Brain microvascular endothelial cell (primary cell): Measurements from ENCODE around the gene ADRB2.

Experiments
- DNase-seq: peaks from one replicate; pipeline ENCODE4 v3.0.0-alpha.2; 2020
- H3K27ac ChIP-seq: fragments of 250-450 bp; sonication (Bioruptor Pico); 2 replicates; pipeline ENCODE4 v1.5.1; 2020; ENCODE audit warnings: mild to moderate bottlenecking, moderate library complexity
- H3K27me3 ChIP-seq: fragments of 250-450 bp; sonication (Bioruptor Pico); replicated peaks from 2 replicates; pipeline ENCODE4 v1.5.1; 2020; ENCODE audit warnings: mild to moderate bottlenecking
- H3K36me3 ChIP-seq: fragments of 250-450 bp; sonication (Bioruptor Pico); replicated peaks from 2 replicates; pipeline ENCODE4 v1.5.1; 2020; ENCODE audit warnings: mild to moderate bottlenecking
- H3K4me3 ChIP-seq: 2 replicates; pipeline ENCODE4 v1.5.1; 2011; ENCODE audit warnings: low read depth, mild to moderate bottlenecking, control low read depth, low read length, moderate library complexity
- in situ Hi-C: cut with HindIII; loops from 2 replicates; pipeline ENCODE4 v1.10.0; 2017; ENCODE audit warnings: low sequenced_read_pairs, low pct_ligation_motif_present
- TF ChIP-seq, protein P1 (sequence below): IDR thresholded peaks from 2 replicates; pipeline ENCODE4 v1.5.1; 2011; ENCODE audit warnings: low read depth, mild to moderate bottlenecking, moderate library complexity, low read length, control low read depth, inconsistent platforms; ENCODE audit errors: missing control alignments

Gene ADRB2

DNA sequence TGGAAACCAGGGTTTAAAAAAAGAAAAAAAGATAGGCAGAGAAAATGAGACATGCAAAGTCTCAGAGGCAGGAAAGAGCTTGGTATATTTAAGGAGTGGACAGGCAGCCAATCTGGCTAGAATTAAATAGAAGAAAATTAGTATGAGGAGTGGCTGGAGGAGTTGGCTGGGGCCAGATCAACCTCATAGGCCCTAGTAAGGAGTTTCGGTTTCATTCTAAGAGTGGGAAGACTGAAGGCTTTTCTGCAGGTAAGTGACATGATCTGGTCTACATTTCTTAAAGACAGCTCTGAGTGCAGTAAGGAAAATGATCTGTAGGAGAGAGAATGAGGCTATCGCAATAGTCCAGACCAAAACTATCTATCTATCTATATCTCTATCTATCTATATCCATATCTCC is 27.5 kb downstream of the ADRB2 start:
- H3K4me3 ChIP-seq, result no peak overlapping the region
- H3K36me3 ChIP-seq, result no peaks in the 10 kb centered on the region
- in situ Hi-C loops, result no loop called here
- TF ChIP-seq, protein P1, sequence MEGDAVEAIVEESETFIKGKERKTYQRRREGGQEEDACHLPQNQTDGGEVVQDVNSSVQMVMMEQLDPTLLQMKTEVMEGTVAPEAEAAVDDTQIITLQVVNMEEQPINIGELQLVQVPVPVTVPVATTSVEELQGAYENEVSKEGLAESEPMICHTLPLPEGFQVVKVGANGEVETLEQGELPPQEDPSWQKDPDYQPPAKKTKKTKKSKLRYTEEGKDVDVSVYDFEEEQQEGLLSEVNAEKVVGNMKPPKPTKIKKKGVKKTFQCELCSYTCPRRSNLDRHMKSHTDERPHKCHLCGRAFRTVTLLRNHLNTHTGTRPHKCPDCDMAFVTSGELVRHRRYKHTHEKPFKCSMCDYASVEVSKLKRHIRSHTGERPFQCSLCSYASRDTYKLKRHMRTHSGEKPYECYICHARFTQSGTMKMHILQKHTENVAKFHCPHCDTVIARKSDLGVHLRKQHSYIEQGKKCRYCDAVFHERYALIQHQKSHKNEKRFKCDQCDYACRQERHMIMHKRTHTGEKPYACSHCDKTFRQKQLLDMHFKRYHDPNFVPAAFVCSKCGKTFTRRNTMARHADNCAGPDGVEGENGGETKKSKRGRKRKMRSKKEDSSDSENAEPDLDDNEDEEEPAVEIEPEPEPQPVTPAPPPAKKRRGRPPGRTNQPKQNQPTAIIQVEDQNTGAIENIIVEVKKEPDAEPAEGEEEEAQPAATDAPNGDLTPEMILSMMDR, result no peak
- DNase-seq, result no peak
- H3K27ac ChIP-seq, result no peak overlapping the region
- no peaks in the 10 kb centered on the region for H3K27me3 ChIP-seq

DNA sequence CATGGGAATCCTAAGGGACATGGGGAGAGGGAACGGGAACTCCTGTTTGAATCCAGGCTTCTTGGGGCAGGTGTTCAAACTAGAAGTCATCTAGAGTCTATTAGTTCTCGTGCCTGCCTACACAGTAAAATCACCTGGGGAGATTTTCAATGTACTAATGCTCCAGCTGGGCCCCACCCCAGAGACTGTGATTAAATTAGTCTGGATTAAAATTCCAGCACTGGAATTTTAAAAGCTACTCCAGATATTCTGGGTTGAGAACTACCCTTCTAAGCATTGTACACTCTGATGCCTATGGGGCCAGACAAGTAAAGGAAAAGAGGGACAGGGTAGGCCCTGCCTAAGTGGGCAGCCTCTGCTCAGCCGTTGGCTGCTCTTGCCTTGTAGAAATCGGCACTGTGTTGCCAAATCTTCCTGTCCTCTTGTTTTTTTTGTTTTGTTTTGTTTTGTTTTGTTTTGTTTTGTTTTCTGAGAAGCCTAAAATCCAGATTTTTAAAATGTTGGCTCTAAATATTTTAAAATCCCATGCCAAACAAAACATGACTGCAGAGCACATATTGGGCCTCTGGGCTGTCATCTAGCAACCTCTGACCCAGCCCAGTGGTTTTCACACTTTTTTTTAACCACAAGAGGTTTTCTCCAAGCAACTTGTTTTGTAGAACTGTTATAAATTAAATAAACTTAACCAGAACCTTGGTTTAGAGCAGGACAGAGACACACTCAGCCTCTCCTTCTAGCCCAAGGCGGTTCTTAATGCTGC is 29.0 kb downstream of the ADRB2 start:
- in situ Hi-C loops, result no loop called here
- Histone ChIP-seq H3K27me3 (no peaks in the 10 kb centered on the region), H3K4me3 (no peak overlapping the region), H3K36me3 (no peaks in the 10 kb centered on the region), H3K27ac (no peak overlapping the region)
- TF ChIP-seq, protein P1, result no peak
- no peak for DNase-seq

DNA sequence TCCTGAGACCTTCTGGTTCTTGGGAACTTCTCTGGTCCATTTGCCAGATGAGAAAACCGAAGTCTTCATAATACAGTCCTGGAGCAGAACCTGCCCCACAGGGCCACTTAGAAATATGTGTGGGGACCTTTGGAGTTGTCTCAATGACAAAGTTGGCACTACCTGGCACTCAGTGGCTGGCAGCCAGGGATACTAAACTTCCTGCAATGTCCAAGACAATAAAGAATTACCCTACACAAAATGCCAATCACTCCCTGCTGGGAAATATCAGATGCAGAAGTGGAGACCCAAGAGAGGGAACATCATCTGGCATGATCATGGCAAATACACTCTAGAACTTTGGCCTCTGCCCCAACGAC is 29.6 kb downstream of the ADRB2 start:
- no peak overlapping the region for H3K27ac ChIP-seq
- in situ Hi-C loops, result no loop called here
- no peaks in the 10 kb centered on the region for H3K36me3 ChIP-seq
- H3K4me3 ChIP-seq, result no peak overlapping the region
- DNase-seq, result no peak
- H3K27me3 ChIP-seq, result no peaks in the 10 kb centered on the region
- TF ChIP-seq, protein P1, result no peak

DNA sequence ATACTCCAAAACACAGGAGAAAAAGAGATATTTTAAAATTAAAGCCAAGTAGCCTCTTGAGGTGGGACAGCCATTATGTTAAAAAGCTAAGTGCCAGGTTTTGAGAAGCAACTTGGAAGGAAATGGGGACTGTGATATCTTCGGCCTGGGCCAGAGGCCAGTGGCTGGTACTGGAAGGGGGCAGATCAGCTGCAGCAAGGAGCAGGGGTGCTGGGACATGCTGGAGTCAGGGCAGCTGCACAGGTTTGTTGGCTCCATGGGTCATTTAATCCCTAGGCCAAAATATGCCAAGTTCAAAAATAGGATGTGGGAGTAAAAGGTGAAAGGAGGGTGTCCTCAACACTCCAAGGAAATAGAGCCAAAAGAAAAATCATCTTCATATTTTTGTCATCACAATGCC is 30.0 kb downstream of the ADRB2 start:
- H3K4me3 ChIP-seq, result no peak overlapping the region
- no peaks in the 10 kb centered on the region for H3K36me3 ChIP-seq
- DNase-seq, result no peak
- in situ Hi-C loops, result no loop called here
- H3K27ac ChIP-seq, result no peak overlapping the region
- TF ChIP-seq, protein P1, result no peak
- no peaks in the 10 kb centered on the region for H3K27me3 ChIP-seq

DNA sequence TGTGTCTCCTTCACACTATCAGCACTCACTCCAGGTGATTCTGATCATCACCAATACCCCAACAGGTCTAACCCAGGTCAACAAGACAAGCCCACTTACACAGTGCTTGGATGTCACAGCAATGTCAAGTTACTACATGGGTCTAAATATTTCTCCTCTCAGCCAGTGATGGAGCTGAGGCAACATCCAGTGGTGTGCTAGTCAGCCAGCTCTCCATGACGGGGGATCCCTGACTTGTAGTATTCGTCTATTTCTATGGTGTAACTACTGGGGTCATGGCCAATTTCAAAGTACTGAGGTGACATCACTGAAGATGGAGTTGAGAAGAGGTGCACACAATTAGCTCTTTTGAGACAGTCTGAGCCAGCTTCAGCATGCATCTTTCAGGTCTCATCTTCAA is 31.1 kb downstream of the ADRB2 start:
- Histone ChIP-seq H3K4me3 (no peak overlapping the region), H3K36me3 (no peaks in the 10 kb centered on the region), H3K27me3 (no peaks in the 10 kb centered on the region), H3K27ac (no peak overlapping the region)
- in situ Hi-C loops, result no loop called here
- no peak for DNase-seq
- TF ChIP-seq, protein P1, result no peak

DNA sequence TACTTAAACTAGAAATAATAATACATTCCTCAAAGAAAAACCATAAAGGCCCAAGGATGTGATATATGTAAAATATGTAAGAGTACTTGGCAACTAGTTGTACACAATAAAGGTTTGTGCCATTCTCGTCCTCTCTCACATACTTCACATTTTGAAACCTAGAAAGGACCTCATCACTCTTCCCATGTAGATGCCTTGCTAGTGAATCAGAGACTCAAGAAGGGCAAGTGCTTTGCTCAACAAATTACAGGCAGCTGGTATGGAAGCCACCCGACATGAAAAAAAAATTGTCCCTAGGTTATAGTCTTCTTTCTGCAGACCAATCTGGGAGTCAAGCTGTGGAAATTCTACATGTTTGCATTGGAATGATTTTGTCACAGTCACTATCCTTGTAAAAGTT is 31.7 kb downstream of the ADRB2 start:
- H3K36me3 ChIP-seq, result no peaks in the 10 kb centered on the region
- in situ Hi-C loops, result no loop called here
- no peak overlapping the region for H3K4me3 ChIP-seq
- H3K27ac ChIP-seq, result no peak overlapping the region
- peak; percentile 54 for DNase-seq
- TF ChIP-seq, protein P1, result no peak
- H3K27me3 ChIP-seq, result no peaks in the 10 kb centered on the region
